ENCODE results near the gene ANKRD9. TPM values are rescaled to one million over a fixed set of nuclear protein-coding genes. Genes with fewer than 3 reads are reported as not detected.

The ANKRD9 gene
- polyA plus RNA-seq, 3 donors: 4.8 to 6.0 (median 5.1) TPM

GRCh38 chr14:102481791-102482238 lies 27.8 kb downstream of the ANKRD9 start:
- DNase-seq (ENCODE audit: low read depth in 3 of 3, low spot score in 2 of 3): no peak

- DNase-seq (ENCODE audit: low read depth in 3 of 3, low spot score in 2 of 3): no peak
Measured at GRCh38 chr14:102481371-102481770, 28.2 kb downstream of the ANKRD9 start.

GRCh38 chr14:102479777-102480176 lies 29.8 kb downstream of the ANKRD9 start:
- DNase-seq (ENCODE audit: low read depth in 3 of 3, low spot score in 2 of 3): no peak

GRCh38 chr14:102479107-102479506 lies 30.5 kb downstream of the ANKRD9 start:
- DNase-seq (ENCODE audit: low read depth in 3 of 3, low spot score in 2 of 3): no peak

- DNase-seq (ENCODE audit: low read depth in 3 of 3, low spot score in 2 of 3): no peak
Measured at GRCh38 chr14:102474934-102475333, 34.6 kb downstream of the ANKRD9 start.

- no peak for DNase-seq (ENCODE audit: low read depth in 3 of 3, low spot score in 2 of 3)
Measured at GRCh38 chr14:102473559-102473958, 36.0 kb downstream of the ANKRD9 start.

- DNase-seq (ENCODE audit: low read depth in 3 of 3, low spot score in 2 of 3): no peak
Measured at GRCh38 chr14:102472791-102473150, 36.8 kb downstream of the ANKRD9 start.

- no peak for DNase-seq (ENCODE audit: low read depth in 3 of 3, low spot score in 2 of 3)
Measured at GRCh38 chr14:102471921-102472790, 37.4 kb downstream of the ANKRD9 start.

GRCh38 chr14:102469261-102469660 lies 40.3 kb downstream of the ANKRD9 start:
- DNase-seq (ENCODE audit: low read depth in 3 of 3, low spot score in 2 of 3): no peak

GRCh38 chr14:102464846-102465341 lies 44.7 kb downstream of the ANKRD9 start:
- DNase-seq (ENCODE audit: low read depth in 3 of 3, low spot score in 2 of 3): no peak

- DNase-seq (ENCODE audit: low read depth in 3 of 3, low spot score in 2 of 3): no peak
Measured at GRCh38 chr14:102464006-102464405, 45.6 kb downstream of the ANKRD9 start.

- no peak for DNase-seq (ENCODE audit: low read depth in 3 of 3, low spot score in 2 of 3)
Measured at GRCh38 chr14:102462391-102462790, 47.2 kb downstream of the ANKRD9 start.

GRCh38 chr14:102461490-102462338 lies 47.9 kb downstream of the ANKRD9 start:
- DNase-seq (ENCODE audit: low read depth in 3 of 3, low spot score in 2 of 3): no peak

GRCh38 chr14:102457509-102457908 lies 52.1 kb downstream of the ANKRD9 start:
- DNase-seq (ENCODE audit: low read depth in 3 of 3, low spot score in 2 of 3): no peak

GRCh38 chr14:102454711-102455110 lies 54.9 kb downstream of the ANKRD9 start:
- no peak for DNase-seq (ENCODE audit: low read depth in 3 of 3, low spot score in 2 of 3)

GRCh38 chr14:102452302-102452701 lies 57.3 kb downstream of the ANKRD9 start:
- no peak for DNase-seq (ENCODE audit: low read depth in 3 of 3, low spot score in 2 of 3)

Other genes with a start within 250 kb of the ANKRD9 start
- 10 to 100 TPM; 24.3 to 24.8 (median 24.6) TPM for gene MOK, start 204.6 kb downstream of the ANKRD9 start, polyA plus RNA-seq (ENCODE audit: insufficient read length in 3 of 3)
- gene ZNF839, start 190.0 kb downstream of the ANKRD9 start, polyA plus RNA-seq (ENCODE audit: insufficient read length in 3 of 3): 10 to 100 TPM; 11.6 to 13.4 (median 12.6) TPM
- 10 to 100 TPM; 40.8 to 42.8 (median 41.0) TPM for gene CINP, start 146.9 kb downstream of the ANKRD9 start, polyA plus RNA-seq (ENCODE audit: insufficient read length in 3 of 3)
- 10 to 100 TPM; 15.0 to 19.0 (median 16.0) TPM for gene TECPR2, start 146.8 kb downstream of the ANKRD9 start, polyA plus RNA-seq (ENCODE audit: insufficient read length in 3 of 3)
- gene RCOR1, start 82.9 kb upstream of the ANKRD9 start, polyA plus RNA-seq (ENCODE audit: insufficient read length in 3 of 3): 10 to 100 TPM; 32.1 to 39.4 (median 32.3) TPM